Naive B cell (primary cell): Measurements from ENCODE around the gene DDIT3. TPM values are rescaled to one million over a fixed set of nuclear protein-coding genes. Genes with fewer than 3 reads are reported as not detected.

Experiments
- ATAC-seq, 2 donors: fragments of 150-1000 bp; cut with Tn5 transposase; 2 replicates each; pipeline ENCODE4 v1.10.0; 2021; ENCODE audit warnings: low read depth in 2 of 2, mild to moderate bottlenecking in 2 of 2, moderate library complexity in 2 of 2
- DNase-seq: peaks from one replicate; pipeline ENCODE4 v3.0.0; 2022
- H3K27ac Mint-ChIP-seq, 6 donors: one replicate each; pipeline ENCODE4 v1.8.0; 2020 to 2022; ENCODE audit warnings: mild to moderate bottlenecking in 6 of 6, mixed read lengths in 6 of 6, moderate library complexity in 5 of 6, inconsistent platforms in 2 of 6
- H3K27me3 Mint-ChIP-seq, 3 donors: one replicate each; pipeline ENCODE4 v1.8.0; 2021 to 2022; ENCODE audit warnings: mixed read lengths in 3 of 3, mild to moderate bottlenecking in 1 of 3
- H3K36me3 Mint-ChIP-seq, 2 donors: one replicate each; pipeline ENCODE4 v1.8.0; 2020 to 2022; ENCODE audit warnings: mixed read lengths in 2 of 2, inconsistent platforms in 1 of 2, mild to moderate bottlenecking in 1 of 2
- H3K4me1 Mint-ChIP-seq, 3 donors: one replicate each; pipeline ENCODE4 v1.8.0; 2020 to 2022; ENCODE audit warnings: mixed read lengths in 3 of 3, inconsistent platforms in 1 of 3, mild to moderate bottlenecking in 1 of 3, moderate library complexity in 1 of 3
- H3K4me3 Mint-ChIP-seq, 8 donors: one replicate each; pipeline ENCODE4 v1.8.0; 2020 to 2022; ENCODE audit warnings: mild to moderate bottlenecking in 8 of 8, mixed read lengths in 8 of 8, moderate library complexity in 8 of 8, inconsistent platforms in 2 of 8
- H3K9me3 Mint-ChIP-seq, 7 donors: one replicate each; pipeline ENCODE4 v1.8.0; 2020 to 2022; ENCODE audit warnings: mixed read lengths in 7 of 7, mild to moderate bottlenecking in 5 of 7, inconsistent platforms in 2 of 7, moderate library complexity in 1 of 7
- polyA plus RNA-seq, 6 donors: library from polyadenylated mRNA; unstranded; fragments of 300-500 nt; fragmentation: Illumina TruSeq; gene quantifications; one replicate each; pipeline ENCODE4 v1.2.3, GENCODE V29; 2021; ENCODE audit warnings: low read depth in 6 of 6

Gene DDIT3
- polyA plus RNA-seq, 6 donors from 2014 or later: 33.3 to 62.2 (median 51.0) TPM

DNA sequence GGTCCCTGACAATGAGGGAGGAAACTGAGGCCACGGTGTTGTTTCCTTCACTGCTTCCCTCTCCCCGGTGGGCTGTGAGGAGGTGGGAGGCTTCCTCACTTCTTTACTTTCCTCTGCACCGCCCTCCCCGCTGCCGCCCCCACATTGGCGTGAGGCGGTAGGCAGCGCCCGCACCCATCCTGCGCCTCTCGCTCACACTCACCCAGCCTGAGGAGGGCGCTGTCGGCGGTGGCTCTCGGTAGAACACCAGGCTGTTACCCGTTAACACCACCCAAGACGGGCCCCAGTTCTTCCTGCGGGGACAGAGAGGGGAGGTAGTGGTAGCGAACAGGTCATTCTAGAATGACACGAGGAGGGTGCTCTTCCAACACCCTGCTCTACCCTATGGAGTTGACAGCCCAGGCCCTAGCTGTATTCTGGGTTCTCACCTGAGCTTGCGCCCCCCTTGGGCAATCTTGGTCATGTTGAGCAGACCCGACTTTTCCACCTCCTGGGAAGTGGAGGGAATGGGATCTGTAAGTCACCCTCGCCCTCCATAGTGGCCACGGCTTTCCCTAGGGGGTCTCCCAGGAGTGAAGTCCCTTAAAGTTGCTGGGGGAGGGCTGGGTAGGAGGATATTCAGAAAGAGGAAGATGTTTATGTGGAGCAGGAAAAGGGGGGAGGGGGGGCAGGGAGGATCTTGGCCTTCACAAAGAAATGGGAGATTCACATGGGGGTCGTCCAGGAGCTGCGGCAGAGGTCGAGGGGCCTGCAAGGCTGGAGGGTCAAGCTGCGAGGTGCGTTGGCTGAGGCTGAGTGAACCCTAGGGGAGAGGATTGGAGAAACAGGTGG, 43.9 kb downstream of the DDIT3 start:
- peak; percentile 58 for DNase-seq
- peaks cover 7 to 21% of the 10 kb centered on the region in 2 donors for H3K36me3 Mint-ChIP-seq
- peak overlapping the region; percentile 86 to 100 (median 99) for H3K4me3 Mint-ChIP-seq
- peaks cover 79 to 88% (median 85%) of the 10 kb centered on the region in 3 donors for H3K4me1 Mint-ChIP-seq
- peak overlapping the region; percentile 97 to 99 (median 99) for H3K27ac Mint-ChIP-seq
- peak; percentile 43 to 51 for ATAC-seq
- no peaks in the 10 kb centered on the region for H3K27me3 Mint-ChIP-seq
- H3K9me3 Mint-ChIP-seq: no peaks in the 10 kb centered on the region

DNA sequence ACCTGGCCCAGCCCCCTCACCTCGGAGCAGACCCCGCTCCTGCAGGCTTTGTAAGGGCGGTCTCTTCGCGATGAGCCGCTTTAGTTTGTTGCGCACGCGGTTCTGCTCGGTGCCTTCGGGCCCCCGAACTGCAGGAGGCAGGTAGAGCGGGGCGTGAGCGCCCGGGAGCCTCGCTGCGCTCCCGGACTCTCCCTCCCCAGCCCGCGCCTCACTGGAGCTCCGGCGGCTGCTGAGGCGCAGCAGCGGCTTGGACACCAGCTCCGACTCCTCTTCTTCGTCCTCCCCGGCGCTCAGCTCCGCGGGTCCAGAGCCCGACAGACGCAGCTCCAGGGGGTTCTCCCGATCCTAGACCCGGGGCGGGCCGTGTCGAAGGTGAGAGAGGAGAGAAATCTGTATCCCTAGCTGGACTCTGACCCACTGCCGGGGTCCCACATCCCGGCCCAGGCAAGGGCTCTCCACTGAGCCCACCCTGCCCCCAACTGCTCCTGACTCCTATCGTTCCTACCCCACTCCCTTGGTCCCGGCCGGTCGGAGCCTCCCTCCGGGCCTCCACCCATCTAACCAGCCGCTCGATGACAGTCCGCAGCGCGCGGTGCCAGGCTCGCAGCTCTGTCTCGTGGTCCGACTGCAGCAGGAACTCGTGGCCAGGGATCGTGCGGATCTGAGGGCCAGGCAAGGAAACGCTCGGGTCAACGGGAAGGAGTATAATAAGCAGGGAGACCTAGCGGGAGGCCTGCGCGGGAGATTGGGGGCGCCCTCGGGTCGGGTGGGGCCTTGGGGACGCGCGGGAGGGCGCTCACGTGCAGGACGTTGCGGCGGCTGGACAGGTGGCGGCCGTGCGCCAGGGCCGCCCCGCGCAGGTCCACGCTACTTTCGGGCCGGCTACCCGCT, 44.8 kb downstream of the DDIT3 start:
- Mint-ChIP-seq H3K4me3 (peak overlapping the region; percentile 79 to 100 (median 98)), H3K4me1 (peaks cover 74 to 84% (median 83%) of the 10 kb centered on the region in 3 donors), H3K27ac (peak overlapping the region in 4 of 6 donors; percentile 80 to 99 (median 98)), H3K36me3 (peaks cover 7 to 21% of the 10 kb centered on the region in 2 donors), H3K27me3 (no peaks in the 10 kb centered on the region), H3K9me3 (no peaks in the 10 kb centered on the region)
- DNase-seq: no peak
- no peak for ATAC-seq

DNA sequence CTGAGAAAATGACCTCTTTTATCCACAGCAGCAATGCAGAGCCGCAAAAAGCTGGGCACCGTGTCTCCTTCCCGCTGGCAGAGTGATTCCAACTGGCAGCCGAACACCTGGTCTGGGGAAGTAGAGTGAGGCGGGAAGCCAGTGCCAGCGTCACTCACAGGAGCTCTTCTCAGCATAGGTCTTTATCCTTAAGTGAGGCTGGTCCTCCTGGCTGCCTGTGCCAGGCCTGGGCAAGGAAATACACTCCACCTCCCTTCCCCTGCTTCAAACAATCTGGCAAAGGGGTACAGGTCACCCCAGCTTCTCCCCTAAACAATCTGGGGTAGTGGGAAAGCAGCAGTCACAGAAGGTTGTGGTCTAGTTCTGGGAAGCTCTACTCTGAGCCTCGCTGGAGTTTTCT, 45.5 kb downstream of the DDIT3 start:
- Mint-ChIP-seq H3K4me1 (peaks cover 70 to 80% (median 78%) of the 10 kb centered on the region in 3 donors), H3K4me3 (peak overlapping the region; percentile 53 to 84 (median 69)), H3K36me3 (peaks cover 7 to 21% of the 10 kb centered on the region in 2 donors), H3K27me3 (no peaks in the 10 kb centered on the region), H3K9me3 (no peaks in the 10 kb centered on the region), H3K27ac (peak overlapping the region; percentile 63 to 87 (median 76))
- DNase-seq: no peak
- ATAC-seq: no peak

DNA sequence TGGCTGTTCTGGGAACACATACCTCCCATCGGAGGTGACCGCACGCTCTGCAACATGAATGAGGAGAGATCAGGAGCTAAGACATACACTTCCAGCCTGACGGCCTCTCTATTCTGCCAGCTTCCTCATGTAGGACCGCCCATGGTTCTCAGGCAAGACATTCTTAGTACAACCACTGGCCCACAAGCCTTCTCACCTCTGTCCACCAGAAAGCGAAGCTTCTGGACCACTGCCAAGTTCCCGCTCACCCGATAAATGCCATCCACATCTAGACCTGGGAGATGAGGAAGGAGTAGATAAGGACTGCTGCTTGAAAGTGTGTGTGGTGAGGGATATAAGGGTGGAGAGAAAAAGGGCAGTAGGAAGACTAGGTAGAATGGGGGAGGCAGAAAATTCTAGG, 45.9 kb downstream of the DDIT3 start:
- no peaks in the 10 kb centered on the region for H3K27me3 Mint-ChIP-seq
- peaks cover 7 to 21% of the 10 kb centered on the region in 2 donors for H3K36me3 Mint-ChIP-seq
- peak overlapping the region; percentile 63 to 87 (median 76) for H3K27ac Mint-ChIP-seq
- H3K4me1 Mint-ChIP-seq: peaks cover 65 to 80% (median 73%) of the 10 kb centered on the region in 3 donors
- H3K4me3 Mint-ChIP-seq: peak overlapping the region; percentile 53 to 84 (median 69)
- DNase-seq (no peak), ATAC-seq (no peak)
- H3K9me3 Mint-ChIP-seq: no peaks in the 10 kb centered on the region

DNA sequence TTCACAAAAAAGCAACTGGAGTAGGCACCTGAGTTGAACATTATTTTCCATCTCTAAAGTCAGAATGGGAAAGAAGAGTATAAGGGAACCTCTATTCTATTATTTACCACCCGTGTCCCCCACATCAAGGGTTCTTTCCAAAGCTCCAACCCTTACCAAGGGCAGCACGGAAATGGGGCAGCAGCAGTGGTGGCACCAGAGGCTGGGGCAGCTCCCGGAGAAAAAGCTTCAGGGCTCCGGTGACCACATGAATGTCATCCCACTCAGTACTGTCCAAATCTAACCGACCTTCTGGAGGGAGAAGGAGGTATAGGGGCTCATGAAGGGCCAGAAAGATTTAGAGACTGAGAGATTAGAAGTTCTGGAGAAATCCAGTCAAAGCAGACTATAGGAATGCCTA, 46.4 kb downstream of the DDIT3 start:
- Mint-ChIP-seq H3K27ac (peak overlapping the region in 3 of 6 donors; percentile 43 to 78 (median 78)), H3K4me3 (peak overlapping the region in 5 of 8 donors; percentile 16 to 84 (median 60)), H3K27me3 (no peaks in the 10 kb centered on the region), H3K9me3 (no peaks in the 10 kb centered on the region), H3K4me1 (peaks cover 61 to 76% (median 68%) of the 10 kb centered on the region in 3 donors), H3K36me3 (peaks cover 7 to 21% of the 10 kb centered on the region in 2 donors)
- ATAC-seq: no peak
- no peak for DNase-seq

DNA sequence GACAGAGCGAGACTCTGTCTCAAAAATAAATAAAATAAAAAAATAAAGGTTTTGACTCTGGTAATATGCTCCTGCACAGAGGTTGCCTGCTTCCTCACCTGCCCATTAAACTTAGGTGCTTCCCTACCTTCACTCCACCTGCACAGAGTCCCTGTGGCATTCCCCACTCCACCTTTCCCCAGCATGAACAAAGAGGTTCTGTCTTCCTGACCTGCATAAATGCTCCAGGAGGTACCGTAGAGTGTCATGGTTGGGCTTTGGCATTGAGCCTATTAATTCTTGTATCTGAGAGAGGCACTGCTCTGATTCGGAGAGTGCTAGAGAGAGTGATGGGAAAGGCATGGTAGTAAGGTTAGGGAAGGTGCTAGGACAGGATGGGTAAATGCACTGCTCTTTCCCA, 46.9 kb downstream of the DDIT3 start:
- Mint-ChIP-seq H3K4me1 (peaks cover 57 to 71% (median 65%) of the 10 kb centered on the region in 3 donors), H3K9me3 (no peaks in the 10 kb centered on the region), H3K36me3 (peaks cover 7 to 24% of the 10 kb centered on the region in 2 donors), H3K27ac (peak overlapping the region in 5 of 6 donors; percentile 43 to 92 (median 78)), H3K4me3 (peak overlapping the region in 3 of 8 donors; percentile 16 to 84 (median 60)), H3K27me3 (no peaks in the 10 kb centered on the region)
- DNase-seq (no peak), ATAC-seq (no peak)

DNA sequence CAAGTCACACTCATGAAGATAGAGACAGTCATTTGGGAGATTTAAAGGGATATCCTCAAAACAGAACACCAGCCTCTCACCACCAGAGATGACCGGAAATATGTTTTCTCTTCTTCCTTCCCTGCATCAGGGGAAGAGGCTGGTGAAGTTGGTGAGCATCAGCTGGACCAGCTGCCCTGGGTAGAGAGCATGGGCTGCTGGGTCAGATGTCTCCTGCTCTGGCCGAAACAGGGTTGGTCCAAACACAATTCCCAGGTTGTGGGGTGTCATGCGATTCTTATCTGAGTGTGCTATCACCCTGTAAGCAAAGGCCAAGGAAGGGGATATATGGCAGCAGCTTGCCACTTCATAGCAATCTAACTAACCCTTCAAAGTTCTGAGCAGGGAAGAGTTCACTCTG, 47.9 kb downstream of the DDIT3 start:
- H3K4me1 Mint-ChIP-seq: peaks cover 55 to 72% (median 64%) of the 10 kb centered on the region in 3 donors
- ATAC-seq: no peak

DNA sequence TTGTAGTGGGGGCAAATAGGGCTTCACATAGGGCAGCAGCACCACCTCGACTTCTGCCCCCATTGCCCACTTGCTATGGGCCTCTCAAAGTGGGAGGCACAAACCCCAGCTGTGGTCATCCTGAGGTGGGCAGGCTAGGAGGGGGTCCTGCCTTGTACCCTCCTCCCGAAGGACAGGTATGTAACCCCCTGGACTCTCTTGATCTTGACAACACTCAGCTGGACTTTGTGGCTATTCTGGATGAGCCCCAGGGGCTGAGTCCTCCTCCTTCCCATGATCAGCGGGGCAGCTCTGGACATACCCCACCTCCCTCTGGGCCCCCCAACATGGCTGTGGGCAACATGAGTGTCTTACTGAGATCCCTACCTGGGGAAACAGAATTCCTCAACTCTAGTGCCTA, 48.7 kb downstream of the DDIT3 start:
- H3K4me1 Mint-ChIP-seq: peaks cover 48 to 68% (median 62%) of the 10 kb centered on the region in 3 donors
- H3K4me3 Mint-ChIP-seq: peak overlapping the region in 1 of 8 donors; percentile 18
- no peaks in the 10 kb centered on the region for H3K27me3 Mint-ChIP-seq
- no peaks in the 10 kb centered on the region for H3K9me3 Mint-ChIP-seq
- ATAC-seq (no peak), DNase-seq (no peak)
- peaks cover 11 to 37% of the 10 kb centered on the region in 2 donors for H3K36me3 Mint-ChIP-seq
- peak overlapping the region in 4 of 6 donors; percentile 44 to 77 (median 58) for H3K27ac Mint-ChIP-seq

More for the DNA sequence above, 47.9 kb downstream of the DDIT3 start:
- Mint-ChIP-seq H3K27me3 (no peaks in the 10 kb centered on the region), H3K36me3 (peaks cover 7 to 34% of the 10 kb centered on the region in 2 donors), H3K4me3 (peak overlapping the region in 1 of 8 donors; percentile 18), H3K9me3 (no peaks in the 10 kb centered on the region), H3K27ac (peak overlapping the region in 4 of 6 donors; percentile 52 to 82 (median 63))
- DNase-seq: no peak

DNA sequence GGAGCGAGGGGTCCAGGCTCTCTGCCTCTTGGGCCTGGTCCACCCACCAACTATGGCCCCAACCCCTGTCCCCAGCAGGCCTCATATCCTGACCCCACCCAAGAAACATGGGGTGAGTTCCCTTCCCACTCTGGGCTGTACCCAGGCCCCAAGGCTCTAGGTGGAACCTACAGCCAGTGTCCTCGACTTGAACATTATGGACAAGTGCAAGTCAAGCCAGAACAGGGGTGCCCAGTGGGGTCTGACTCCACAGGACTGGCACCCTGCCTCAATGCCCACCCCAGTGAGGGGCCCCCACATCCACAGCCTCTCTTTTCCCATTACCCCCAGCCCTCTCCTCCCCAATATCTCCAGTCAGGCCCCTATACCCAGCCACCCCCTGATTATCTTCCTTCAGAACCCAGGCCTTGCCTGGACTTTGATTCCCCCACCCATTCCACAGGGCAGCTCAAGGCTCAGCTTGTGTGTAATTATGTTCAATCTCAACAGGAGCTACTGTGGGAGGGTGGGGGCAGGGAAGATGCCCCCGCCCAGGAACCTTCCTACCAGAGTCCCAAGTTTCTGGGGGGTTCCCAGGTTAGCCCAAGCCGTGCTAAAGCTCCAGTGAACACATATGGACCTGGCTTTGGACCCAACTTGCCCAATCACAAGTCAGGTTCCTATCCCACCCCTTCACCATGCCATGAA, 49.2 kb downstream of the DDIT3 start:
- no peak for DNase-seq

DNA sequence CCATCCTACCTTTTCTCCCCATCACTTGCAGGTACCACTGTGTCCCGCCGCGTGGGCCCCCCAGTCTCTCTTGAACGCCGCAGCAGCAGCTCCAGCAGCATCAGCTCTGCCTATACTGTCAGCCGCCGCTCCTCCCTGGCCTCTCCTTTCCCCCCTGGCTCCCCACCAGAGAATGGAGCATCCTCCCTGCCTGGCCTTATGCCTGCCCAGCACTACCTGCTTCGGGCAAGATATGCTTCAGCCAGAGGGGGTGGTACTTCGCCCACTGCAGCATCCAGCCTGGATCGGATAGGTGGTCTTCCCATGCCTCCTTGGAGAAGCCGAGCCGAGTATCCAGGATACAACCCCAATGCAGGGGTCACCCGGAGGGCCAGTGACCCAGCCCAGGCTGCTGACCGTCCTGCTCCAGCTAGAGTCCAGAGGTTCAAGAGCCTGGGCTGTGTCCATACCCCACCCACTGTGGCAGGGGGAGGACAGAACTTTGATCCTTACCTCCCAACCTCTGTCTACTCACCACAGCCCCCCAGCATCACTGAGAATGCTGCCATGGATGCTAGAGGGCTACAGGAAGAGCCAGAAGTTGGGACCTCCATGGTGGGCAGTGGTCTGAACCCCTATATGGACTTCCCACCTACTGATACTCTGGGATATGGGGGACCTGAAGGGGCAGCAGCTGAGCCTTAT, 49.9 kb downstream of the DDIT3 start:
- no peak overlapping the region for H3K4me3 Mint-ChIP-seq
- ATAC-seq (no peak), DNase-seq (no peak)
- peaks cover 11 to 37% of the 10 kb centered on the region in 2 donors for H3K36me3 Mint-ChIP-seq
- no peaks in the 10 kb centered on the region for H3K9me3 Mint-ChIP-seq
- H3K4me1 Mint-ChIP-seq: peaks cover 46 to 65% (median 60%) of the 10 kb centered on the region in 3 donors
- H3K27me3 Mint-ChIP-seq: no peaks in the 10 kb centered on the region
- H3K27ac Mint-ChIP-seq: peak overlapping the region in 1 of 6 donors; percentile 70

More for the DNA sequence above, 49.2 kb downstream of the DDIT3 start:
- Mint-ChIP-seq H3K27me3 (no peaks in the 10 kb centered on the region), H3K4me1 (peaks cover 42 to 63% (median 57%) of the 10 kb centered on the region in 3 donors), H3K36me3 (peaks cover 11 to 37% of the 10 kb centered on the region in 2 donors), H3K9me3 (no peaks in the 10 kb centered on the region), H3K27ac (peak overlapping the region in 3 of 6 donors; percentile 65 to 91 (median 70)), H3K4me3 (peak overlapping the region in 1 of 8 donors; percentile 44)
- no peak for ATAC-seq

DNA sequence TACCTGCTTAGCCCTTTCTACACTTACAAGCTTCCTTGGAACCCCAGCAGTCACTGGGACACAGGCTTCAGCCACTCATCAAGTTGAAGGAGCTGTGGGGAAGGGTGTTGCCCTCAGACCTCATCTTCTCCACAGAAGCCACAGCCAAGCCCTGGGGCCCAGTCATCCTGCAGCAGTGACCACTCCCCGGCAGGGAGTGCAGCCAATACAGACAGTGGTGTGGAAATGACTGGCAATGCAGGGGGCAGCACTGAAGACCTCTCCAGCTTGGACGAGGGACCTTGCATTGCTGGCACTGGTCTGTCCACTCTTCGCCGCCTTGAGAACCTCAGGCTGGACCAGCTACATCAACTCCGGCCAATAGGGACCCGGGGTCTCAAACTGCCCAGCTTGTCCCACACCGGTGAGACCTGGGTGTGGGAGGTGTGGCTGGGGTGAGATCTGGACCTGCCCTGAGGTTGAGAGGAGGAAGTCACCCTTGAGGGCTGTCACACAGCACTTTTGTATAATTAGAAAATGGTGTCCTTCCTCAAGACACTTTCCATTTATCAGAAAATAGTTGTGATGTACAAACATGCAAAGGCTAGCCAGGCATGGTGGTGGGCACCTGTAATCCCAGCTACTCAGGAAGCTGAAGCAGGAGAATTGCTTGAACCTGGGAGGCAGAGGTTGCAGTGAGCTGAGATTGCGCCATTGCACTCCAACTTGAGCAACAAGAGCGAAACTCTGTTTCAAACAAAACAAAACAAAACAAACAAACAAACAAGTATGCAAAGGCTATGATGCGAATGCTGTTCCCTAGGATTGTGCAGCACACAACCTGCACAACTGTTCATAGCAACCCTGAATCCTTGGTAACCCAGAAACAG, 50.8 kb downstream of the DDIT3 start:
- peaks cover 41 to 63% (median 55%) of the 10 kb centered on the region in 3 donors for H3K4me1 Mint-ChIP-seq
- H3K27me3 Mint-ChIP-seq: no peaks in the 10 kb centered on the region
- ATAC-seq (no peak), DNase-seq (no peak)
- H3K36me3 Mint-ChIP-seq: peaks cover 8 to 32% of the 10 kb centered on the region in 2 donors
- H3K4me3 Mint-ChIP-seq: no peak overlapping the region
- peak overlapping the region in 1 of 6 donors; percentile 60 for H3K27ac Mint-ChIP-seq
- H3K9me3 Mint-ChIP-seq: no peaks in the 10 kb centered on the region
